ENCODE data around the gene APCDD1.

DNA sequence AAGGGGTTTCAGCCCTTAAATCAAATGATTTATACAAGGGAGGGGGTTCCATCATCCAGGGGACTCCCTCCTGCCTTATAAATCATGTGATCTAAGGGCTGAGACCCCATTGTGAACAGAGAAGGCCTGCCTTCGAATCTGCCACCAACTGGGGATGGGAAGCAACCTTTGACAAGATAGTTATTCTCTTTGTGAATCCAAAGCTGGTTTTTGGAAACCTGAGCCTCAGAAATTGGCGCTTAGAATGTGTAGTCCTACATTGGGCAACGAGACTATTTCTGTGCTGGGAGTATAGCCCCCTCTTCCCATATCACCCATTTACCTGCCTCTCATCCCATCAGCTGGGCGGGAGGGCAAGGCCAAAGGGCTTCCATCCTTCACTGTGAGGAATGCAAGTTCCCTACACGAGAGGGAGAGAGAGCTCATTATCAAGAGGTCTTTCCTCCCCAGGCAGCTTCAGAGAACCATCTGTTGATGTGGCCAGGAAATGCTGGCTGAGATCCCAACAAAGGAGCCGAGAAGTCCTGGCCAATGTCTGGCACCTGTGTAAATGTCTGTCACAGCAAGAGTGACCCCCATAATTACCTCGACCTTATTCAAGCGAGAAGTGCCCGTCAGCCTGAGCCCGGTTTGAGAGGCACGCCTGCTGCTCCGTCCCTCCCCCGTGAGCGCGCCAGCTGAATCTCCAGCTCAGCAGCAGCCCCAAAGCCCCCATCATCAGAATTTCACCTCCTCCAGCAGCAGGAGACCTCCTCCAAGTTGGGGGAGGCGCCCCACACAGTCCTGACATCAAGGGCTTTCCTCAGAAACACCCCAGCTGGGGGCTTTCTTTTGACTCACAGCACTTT is 48.4 kb upstream of the APCDD1 start:
- TF ChIP-seq EP300 (IDR thresholded peaks at IDR 0.05; ENCODE audit: borderline replicate concordance), result no peak
- TF ChIP-seq CEBPB (IDR thresholded peaks at IDR 0.05), result no peak
- no peak for TF ChIP-seq YY1 (IDR thresholded peaks at IDR 0.05; ENCODE audit: low read depth)
- TF ChIP-seq, protein P1, sequence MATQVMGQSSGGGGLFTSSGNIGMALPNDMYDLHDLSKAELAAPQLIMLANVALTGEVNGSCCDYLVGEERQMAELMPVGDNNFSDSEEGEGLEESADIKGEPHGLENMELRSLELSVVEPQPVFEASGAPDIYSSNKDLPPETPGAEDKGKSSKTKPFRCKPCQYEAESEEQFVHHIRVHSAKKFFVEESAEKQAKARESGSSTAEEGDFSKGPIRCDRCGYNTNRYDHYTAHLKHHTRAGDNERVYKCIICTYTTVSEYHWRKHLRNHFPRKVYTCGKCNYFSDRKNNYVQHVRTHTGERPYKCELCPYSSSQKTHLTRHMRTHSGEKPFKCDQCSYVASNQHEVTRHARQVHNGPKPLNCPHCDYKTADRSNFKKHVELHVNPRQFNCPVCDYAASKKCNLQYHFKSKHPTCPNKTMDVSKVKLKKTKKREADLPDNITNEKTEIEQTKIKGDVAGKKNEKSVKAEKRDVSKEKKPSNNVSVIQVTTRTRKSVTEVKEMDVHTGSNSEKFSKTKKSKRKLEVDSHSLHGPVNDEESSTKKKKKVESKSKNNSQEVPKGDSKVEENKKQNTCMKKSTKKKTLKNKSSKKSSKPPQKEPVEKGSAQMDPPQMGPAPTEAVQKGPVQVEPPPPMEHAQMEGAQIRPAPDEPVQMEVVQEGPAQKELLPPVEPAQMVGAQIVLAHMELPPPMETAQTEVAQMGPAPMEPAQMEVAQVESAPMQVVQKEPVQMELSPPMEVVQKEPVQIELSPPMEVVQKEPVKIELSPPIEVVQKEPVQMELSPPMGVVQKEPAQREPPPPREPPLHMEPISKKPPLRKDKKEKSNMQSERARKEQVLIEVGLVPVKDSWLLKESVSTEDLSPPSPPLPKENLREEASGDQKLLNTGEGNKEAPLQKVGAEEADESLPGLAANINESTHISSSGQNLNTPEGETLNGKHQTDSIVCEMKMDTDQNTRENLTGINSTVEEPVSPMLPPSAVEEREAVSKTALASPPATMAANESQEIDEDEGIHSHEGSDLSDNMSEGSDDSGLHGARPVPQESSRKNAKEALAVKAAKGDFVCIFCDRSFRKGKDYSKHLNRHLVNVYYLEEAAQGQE (IDR thresholded peaks at IDR 0.05; ENCODE audit: low read depth), result no peak

Measured in Ishikawa (cell line).